ENCODE data around the gene C1QC. TPM values are rescaled to one million over a fixed set of nuclear protein-coding genes. Genes with fewer than 3 reads are reported as not detected.

C1QC gene
- polyA plus RNA-seq, 1 experiment: not detected

GRCh38 chr1:22612671-22613571, 30.5 kb upstream of the C1QC start:
- no peak for DNase-seq (ENCODE audit: low read depth)
- Histone ChIP-seq H3K27me3 (ENCODE audit: control insufficient read depth, insufficient read depth, low read length) (peaks cover 18% of the 10 kb centered on the region), H3K36me3 (ENCODE audit: control insufficient read depth, insufficient read depth, low read length) (no peaks in the 10 kb centered on the region), H3K4me3 (ENCODE audit: low read depth, low read length) (no peak overlapping the region)
- ChIA-PET CTCF (no interaction called here), POLR2A (no interaction called here)
- no peak for TF ChIP-seq CTCF (IDR thresholded peaks at IDR 0.05; ENCODE audit: insufficient read depth, low read depth, low read length)

GRCh38 chr1:22613572-22613918, 29.9 kb upstream of the C1QC start:
- no peak for DNase-seq (ENCODE audit: low read depth)
- Histone ChIP-seq H3K36me3 (ENCODE audit: control insufficient read depth, insufficient read depth, low read length) (no peaks in the 10 kb centered on the region), H3K27me3 (ENCODE audit: control insufficient read depth, insufficient read depth, low read length) (peaks cover 18% of the 10 kb centered on the region), H3K4me3 (ENCODE audit: low read depth, low read length) (no peak overlapping the region)
- POLR2A ChIA-PET: no interaction called here
- CTCF ChIA-PET: no interaction called here
- no peak for TF ChIP-seq CTCF (IDR thresholded peaks at IDR 0.05; ENCODE audit: insufficient read depth, low read depth, low read length)

GRCh38 chr1:22613951-22614350, 29.5 kb upstream of the C1QC start:
- ChIA-PET POLR2A (no interaction called here), CTCF (no interaction called here)
- no peak for DNase-seq (ENCODE audit: low read depth)
- peaks cover 20% of the 10 kb centered on the region for H3K27me3 ChIP-seq (ENCODE audit: control insufficient read depth, insufficient read depth, low read length)
- H3K36me3 ChIP-seq (ENCODE audit: control insufficient read depth, insufficient read depth, low read length): no peaks in the 10 kb centered on the region
- no peak overlapping the region for H3K4me3 ChIP-seq (ENCODE audit: low read depth, low read length)
- no peak for TF ChIP-seq CTCF (IDR thresholded peaks at IDR 0.05; ENCODE audit: insufficient read depth, low read depth, low read length)

GRCh38 chr1:22615886-22616285, 27.5 kb upstream of the C1QC start:
- CTCF ChIA-PET: interaction anchor here (1.2 kb wide), 1 partner anchor 199 kb away, joined by 3 read pairs; no protein-coding TSS in a partner anchor

GRCh38 chr1:22616571-22616970, 26.9 kb upstream of the C1QC start:
- ChIA-PET CTCF (interaction anchor here (1.2 kb wide), 1 partner anchor 200 kb away, joined by 3 read pairs; no protein-coding TSS in a partner anchor), POLR2A (no interaction called here)
- Histone ChIP-seq H3K27me3 (ENCODE audit: control insufficient read depth, insufficient read depth, low read length) (peaks cover 17% of the 10 kb centered on the region), H3K4me3 (ENCODE audit: low read depth, low read length) (no peak overlapping the region), H3K36me3 (ENCODE audit: control insufficient read depth, insufficient read depth, low read length) (no peaks in the 10 kb centered on the region)
- TF ChIP-seq CTCF (IDR thresholded peaks at IDR 0.05; ENCODE audit: insufficient read depth, low read depth, low read length): no peak
- DNase-seq (ENCODE audit: low read depth): no peak

More at GRCh38 chr1:22615886-22616285, 27.5 kb upstream of the C1QC start:
- Histone ChIP-seq H3K36me3 (ENCODE audit: control insufficient read depth, insufficient read depth, low read length) (no peaks in the 10 kb centered on the region), H3K27me3 (ENCODE audit: control insufficient read depth, insufficient read depth, low read length) (peaks cover 17% of the 10 kb centered on the region), H3K4me3 (ENCODE audit: low read depth, low read length) (no peak overlapping the region)
- TF ChIP-seq CTCF (IDR thresholded peaks at IDR 0.05; ENCODE audit: insufficient read depth, low read depth, low read length): no peak
- no peak for DNase-seq (ENCODE audit: low read depth)
- POLR2A ChIA-PET: no interaction called here

All from BJ (cell line).